ENCODE measurements around the gene RYR2.

The RYR2 gene

GRCh38 chr1:237553078-237553477, 511.1 kb downstream of the RYR2 start:
- TF ChIP-seq, protein P1, sequence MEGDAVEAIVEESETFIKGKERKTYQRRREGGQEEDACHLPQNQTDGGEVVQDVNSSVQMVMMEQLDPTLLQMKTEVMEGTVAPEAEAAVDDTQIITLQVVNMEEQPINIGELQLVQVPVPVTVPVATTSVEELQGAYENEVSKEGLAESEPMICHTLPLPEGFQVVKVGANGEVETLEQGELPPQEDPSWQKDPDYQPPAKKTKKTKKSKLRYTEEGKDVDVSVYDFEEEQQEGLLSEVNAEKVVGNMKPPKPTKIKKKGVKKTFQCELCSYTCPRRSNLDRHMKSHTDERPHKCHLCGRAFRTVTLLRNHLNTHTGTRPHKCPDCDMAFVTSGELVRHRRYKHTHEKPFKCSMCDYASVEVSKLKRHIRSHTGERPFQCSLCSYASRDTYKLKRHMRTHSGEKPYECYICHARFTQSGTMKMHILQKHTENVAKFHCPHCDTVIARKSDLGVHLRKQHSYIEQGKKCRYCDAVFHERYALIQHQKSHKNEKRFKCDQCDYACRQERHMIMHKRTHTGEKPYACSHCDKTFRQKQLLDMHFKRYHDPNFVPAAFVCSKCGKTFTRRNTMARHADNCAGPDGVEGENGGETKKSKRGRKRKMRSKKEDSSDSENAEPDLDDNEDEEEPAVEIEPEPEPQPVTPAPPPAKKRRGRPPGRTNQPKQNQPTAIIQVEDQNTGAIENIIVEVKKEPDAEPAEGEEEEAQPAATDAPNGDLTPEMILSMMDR (IDR thresholded peaks at IDR 0.05; ENCODE audit: low read depth, low read length): no peak

GRCh38 chr1:237556911-237557310, 514.9 kb downstream of the RYR2 start:
- H3K4me3 ChIP-seq (ENCODE audit: low read depth, low read length): no peak overlapping the region
- TF ChIP-seq, protein P1 (IDR thresholded peaks at IDR 0.05; ENCODE audit: low read depth, low read length): no peak

More at GRCh38 chr1:237553078-237553477, 511.1 kb downstream of the RYR2 start:
- no peak overlapping the region for H3K4me3 ChIP-seq (ENCODE audit: low read depth, low read length)

DNA sequence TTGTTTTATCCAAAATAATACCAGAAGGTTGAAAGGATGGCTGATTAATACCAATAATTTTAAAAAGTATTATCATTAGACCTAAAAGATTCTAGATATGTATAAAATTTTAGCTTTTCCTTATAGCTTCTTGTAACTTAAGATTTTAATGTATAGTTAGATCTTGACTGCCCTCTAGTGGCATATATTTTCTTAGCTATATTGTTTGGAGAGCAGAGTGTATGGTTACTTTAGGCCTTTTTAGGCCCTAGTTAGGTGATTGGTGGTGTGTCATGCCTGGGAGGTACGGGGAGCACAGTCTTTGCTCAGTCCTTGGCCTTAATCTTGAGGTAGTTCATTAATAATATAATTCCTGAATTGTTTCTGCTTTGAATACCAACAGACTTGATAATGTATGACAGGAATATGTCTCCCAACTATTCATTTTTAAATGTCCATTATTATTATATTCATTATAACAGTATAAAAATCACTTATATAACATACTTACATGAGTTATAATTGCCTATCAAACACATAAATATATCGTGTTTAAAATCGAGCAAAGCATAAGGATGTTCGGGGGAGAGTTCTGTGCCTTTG, 520.3 kb downstream of the RYR2 start:
- no peak overlapping the region for H3K4me3 ChIP-seq (ENCODE audit: low read depth, low read length)
- TF ChIP-seq, protein P1 (IDR thresholded peaks at IDR 0.05; ENCODE audit: low read depth, low read length): peak; percentile 34; the same call in 1 of the 2 replicates

GRCh38 chr1:237565236-237565635, 523.3 kb downstream of the RYR2 start:
- TF ChIP-seq, protein P1 (IDR thresholded peaks at IDR 0.05; ENCODE audit: low read depth, low read length): no peak
- no peak overlapping the region for H3K4me3 ChIP-seq (ENCODE audit: low read depth, low read length)

- H3K4me3 ChIP-seq (ENCODE audit: low read depth, low read length): no peak overlapping the region
- TF ChIP-seq, protein P1 (IDR thresholded peaks at IDR 0.05; ENCODE audit: low read depth, low read length): no peak
These were observed 524.6 kb downstream of the RYR2 start for GRCh38 chr1:237566581-237566980.

DNA sequence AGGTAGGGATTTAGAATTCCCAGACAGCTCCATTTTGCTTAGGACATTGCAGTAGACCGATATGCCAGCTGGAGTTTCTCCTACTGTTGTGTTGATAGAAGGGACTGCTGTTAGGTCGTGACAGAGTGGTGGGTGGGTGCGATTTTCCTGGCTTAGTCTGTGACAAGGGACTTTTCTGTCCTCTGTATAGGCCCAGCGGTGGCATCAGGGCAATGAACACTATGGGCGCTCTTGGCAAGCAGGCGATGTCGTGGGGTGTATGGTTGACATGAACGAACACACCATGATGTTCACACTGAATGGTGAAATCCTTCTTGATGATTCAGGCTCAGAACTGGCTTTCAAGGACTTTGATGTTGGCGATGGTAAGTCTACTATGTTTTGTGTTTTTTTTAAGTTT, 527.0 kb downstream of the RYR2 start:
- no peak overlapping the region for H3K4me3 ChIP-seq (ENCODE audit: low read depth, low read length)
- TF ChIP-seq, protein P1 (IDR thresholded peaks at IDR 0.05; ENCODE audit: low read depth, low read length): no peak

DNA sequence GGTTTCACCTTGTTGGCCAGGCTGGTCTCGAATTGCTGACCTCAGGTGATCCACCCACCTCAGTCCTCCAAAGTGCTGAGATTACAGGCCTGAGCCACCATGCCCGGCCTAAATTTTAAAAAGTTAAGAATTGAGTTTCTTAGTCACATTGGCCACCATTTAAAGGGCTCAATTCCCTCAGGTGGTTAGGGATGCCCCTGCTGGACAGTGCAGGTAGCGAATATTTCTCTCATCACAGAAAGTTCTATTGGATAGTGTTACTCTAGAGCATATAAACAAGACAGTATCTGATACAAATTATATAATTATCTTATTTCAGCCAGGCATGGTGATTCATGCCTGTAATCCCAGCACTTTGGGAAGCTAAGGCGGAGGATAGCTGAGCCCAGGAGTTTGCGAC, 528.5 kb downstream of the RYR2 start:
- H3K4me3 ChIP-seq (ENCODE audit: low read depth, low read length): no peak overlapping the region
- TF ChIP-seq, protein P1 (IDR thresholded peaks at IDR 0.05; ENCODE audit: low read depth, low read length): no peak
